SKM-1 treated with dmso at 0.1 percent for 144 hours (cell line): ENCODE data around the gene CNTFR.

Source experiments
- DNase-seq: peaks from one replicate; lab custom pipeline; 2025; ENCODE audit not compliant: unreplicated experiment; lab: John Stamatoyannopoulos, UW

Gene CNTFR

GRCh38 chr9:34508951-34509350, 80.6 kb downstream of the CNTFR start:
- no peak for DNase-seq

GRCh38 chr9:34508463-34508862, 81.1 kb downstream of the CNTFR start:
- no peak for DNase-seq

GRCh38 chr9:34507966-34508365, 81.6 kb downstream of the CNTFR start:
- DNase-seq, result no peak

- no peak for DNase-seq
Measured at GRCh38 chr9:34507556-34507955, 82.0 kb downstream of the CNTFR start.

- no peak for DNase-seq
Measured at GRCh38 chr9:34506623-34507022, 82.9 kb downstream of the CNTFR start.

- no peak for DNase-seq
Measured at GRCh38 chr9:34505370-34506120, 84.0 kb downstream of the CNTFR start.

- no peak for DNase-seq
Measured at GRCh38 chr9:34503406-34503805, 86.1 kb downstream of the CNTFR start.

- no peak for DNase-seq
Measured at GRCh38 chr9:34502891-34503290, 86.6 kb downstream of the CNTFR start.

- no peak for DNase-seq
Measured at GRCh38 chr9:34502471-34502870, 87.1 kb downstream of the CNTFR start.

- no peak for DNase-seq
Measured at GRCh38 chr9:34501889-34502425, 87.6 kb downstream of the CNTFR start.
